NCI-H2196 (cell line): Measurements from ENCODE around the gene NAT10.
A peak's percentile ranks its signal among the peaks of the same experiment; 100 is the strongest.
"Not testable (repeated sequence)": the region's sequence is repeated elsewhere in the genome, so short reads cannot be mapped to it uniquely, and the experiment has no call there.

Experiments used
- DNase-seq: peaks from one replicate; lab custom pipeline; 2025; ENCODE audit not compliant: unreplicated experiment; lab: John Stamatoyannopoulos, UW

Gene NAT10

GRCh38 chr11:34166806-34167740, 61.6 kb downstream of the NAT10 start:
- DNase-seq, result no peak

DNA sequence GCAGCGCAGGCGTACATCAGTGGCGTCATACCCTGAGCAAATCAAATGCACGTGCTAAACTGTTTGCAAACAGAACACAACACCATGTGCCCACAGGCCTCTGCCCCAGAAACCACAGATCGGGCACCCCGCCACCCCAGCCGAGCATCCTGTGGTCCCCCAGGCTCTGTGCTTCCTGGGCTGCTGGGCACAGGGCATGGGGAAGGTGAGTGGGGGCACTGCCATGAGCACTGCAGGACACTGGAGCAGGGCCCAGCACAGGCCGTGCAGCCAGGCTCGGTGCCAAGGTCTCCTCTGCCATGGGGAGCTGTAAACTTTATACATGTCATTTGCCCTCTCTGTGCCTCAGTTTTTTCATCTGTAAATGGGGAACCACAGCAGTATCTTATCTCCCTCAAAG, 62.5 kb downstream of the NAT10 start:
- no peak for DNase-seq

- no peak for DNase-seq
These were observed 63.4 kb downstream of the NAT10 start for GRCh38 chr11:34168642-34169420.

DNA sequence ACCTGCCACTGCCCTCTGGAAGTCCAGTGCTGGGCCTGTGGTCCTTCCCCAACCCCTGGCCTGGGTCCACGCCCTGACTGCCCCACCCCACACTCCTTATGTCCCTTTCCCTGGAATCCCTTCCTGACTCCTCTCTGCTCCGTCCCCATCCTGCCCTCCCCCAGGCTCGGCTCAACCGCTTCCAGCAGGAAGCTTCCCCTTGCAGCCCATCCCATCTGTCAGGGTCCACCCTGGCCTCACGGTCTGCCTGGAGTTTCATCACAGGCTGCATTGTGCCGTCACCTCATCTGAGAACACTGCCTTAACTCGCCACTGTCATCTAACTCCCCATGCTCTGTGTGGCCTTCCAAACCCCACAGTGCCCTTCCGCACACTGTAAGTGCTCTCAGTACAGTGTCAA, 64.3 kb downstream of the NAT10 start:
- DNase-seq, result no peak

DNA sequence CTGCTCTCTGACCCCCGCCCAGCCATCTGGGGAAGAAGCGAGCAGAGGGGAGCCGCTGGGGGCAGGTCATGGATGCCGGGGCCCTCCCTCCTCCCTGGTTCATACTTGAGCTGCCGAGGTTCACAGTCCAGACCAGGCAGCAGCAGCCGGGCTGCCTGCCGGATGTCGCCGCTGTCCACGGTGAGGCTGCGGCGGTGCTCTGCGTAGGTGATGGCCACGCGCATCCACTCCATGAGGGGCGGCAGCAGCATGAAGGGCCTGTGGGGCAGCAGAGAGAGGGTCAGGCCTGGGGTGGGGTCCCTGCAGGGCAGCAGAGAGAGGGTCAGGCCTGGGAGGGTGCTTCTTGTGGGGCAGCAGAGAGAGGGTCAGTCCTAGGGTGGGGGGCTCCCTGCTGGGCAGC, 67.6 kb downstream of the NAT10 start:
- DNase-seq, result no peak

DNA sequence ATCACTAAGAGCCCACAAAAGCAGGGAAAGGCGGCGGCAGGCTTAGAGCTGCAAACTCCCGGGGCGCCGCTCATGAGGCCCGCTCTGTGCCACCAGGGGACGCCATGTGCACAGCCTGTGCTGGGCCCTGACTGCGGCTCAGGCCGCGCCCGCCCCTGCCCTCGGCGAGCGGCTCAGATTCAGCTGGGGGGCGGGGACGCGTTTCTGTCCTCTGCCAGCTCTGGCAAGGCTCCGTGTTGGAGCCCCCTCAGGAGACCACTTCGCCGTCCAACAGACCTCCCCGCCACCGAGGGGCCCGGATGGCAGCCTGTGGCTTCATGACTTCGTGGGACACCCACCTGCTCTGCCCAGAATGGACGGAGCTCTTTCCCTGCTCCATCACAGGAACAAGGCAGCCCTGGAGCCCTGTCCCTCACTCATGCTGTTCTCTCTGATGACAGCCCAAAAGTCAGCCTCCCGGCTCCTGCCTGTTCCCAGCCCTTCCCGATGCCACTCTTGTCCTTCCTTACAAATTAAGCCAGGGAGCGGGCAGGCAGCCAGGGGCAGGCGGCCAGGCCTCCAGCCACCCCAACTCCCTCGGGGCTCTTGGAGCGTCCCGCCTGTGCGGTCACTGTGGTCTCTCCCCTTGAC, 69.1 kb downstream of the NAT10 start:
- peak; percentile 80 for DNase-seq

GRCh38 chr11:34175284-34176019, 70.0 kb downstream of the NAT10 start:
- DNase-seq, result no peak

DNA sequence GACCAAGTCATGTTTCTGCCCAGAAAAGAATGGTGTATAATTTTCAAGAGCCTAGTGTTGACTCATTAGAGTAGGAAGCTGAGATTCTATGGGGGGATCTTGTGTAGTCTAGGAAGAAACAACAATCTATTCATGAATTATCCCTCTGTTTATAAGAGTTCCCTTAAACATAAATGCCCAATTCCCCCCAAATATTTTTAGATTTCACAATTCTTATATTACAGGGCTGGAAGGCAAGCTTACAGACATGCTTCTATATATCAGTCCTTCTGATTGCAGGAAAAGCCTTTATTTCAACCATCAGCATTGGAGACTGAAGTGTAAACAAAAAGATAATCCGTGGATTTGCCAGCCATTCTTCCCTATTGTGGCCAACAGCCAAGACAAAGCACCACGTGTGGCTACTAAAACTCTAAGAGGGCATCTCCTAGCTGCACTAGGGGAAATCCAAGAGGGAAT, 71.4 kb downstream of the NAT10 start:
- DNase-seq, result peak; percentile 47

DNA sequence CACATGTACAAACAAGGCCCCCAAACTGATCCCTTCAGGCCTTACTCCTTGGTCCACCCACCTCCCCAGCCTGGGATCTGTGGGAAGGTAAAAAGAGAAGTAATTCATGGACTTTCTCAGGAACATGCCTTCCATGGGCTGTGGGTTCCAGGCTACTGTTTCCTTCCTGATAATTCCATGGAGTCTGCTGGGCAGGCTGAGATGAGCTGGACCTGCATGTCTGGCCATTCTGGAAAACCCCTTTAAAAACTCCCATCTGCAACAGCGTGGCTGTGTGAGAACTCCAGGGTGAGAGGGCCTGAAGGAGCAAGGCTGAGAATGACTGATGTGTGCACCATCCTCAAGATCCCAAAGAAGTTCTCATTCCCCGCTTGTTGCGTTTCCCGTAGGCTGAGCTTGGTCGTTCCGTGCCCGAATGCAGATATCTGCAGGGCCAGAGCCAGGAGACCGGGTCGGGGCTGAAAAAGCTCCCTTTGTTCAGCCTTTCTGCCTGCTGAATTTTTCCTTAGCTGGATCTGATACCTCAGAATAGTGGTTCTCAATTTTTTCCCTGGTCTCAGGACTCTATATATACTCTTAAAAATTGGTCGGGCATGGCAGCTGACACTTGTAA, 72.9 kb downstream of the NAT10 start:
- no peak for DNase-seq

GRCh38 chr11:34179026-34179675, 73.7 kb downstream of the NAT10 start:
- DNase-seq, result no peak

GRCh38 chr11:34180040-34180813, 74.8 kb downstream of the NAT10 start:
- no peak for DNase-seq

DNA sequence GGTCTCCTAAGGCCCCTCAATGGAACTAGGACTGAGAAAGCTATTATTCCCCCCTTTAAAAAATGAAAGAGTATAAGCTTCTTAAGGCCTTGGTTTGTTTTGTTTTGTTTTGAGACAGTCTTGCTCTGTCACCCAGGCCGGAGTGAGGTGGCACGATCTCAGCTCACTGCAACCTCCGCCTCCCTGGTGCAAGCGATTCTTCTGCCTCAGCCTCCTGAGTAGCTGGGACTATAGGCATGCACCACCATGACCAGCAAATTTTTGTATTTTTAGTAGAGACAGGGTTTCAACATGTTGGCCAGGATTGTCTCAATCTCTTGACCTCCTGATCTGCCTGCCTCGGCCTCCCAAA, 75.4 kb downstream of the NAT10 start:
- DNase-seq, result not testable (repeated sequence)

- no peak for DNase-seq
These were observed 75.8 kb downstream of the NAT10 start for GRCh38 chr11:34181251-34181650.

DNA sequence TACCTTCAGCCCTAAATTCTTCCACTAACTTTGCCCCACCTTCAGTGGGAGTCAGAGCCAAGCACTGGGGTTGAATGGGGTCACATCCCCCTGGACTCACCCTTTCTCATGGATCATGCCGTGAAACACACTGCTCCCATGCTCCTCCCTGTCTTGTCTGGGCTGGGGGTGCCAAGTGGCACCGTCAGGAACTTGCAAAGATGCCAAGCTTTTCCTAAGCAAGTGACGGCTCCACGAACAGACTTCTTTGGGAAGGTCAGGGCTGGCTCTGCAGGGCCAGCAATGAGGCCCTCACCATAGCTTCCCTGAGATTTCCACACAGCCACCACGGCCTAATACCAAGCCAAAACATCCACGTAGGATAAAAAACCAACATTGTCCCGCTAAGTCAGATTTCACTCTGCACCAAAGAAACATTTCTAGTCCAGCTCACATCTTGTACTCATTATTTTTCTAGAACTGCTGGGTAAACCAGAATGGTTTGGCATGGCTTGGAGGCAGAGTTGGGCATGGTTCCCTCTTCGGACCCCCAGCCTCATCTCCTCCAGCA, 76.5 kb downstream of the NAT10 start:
- no peak for DNase-seq

GRCh38 chr11:34182425-34182824, 77.0 kb downstream of the NAT10 start:
- no peak for DNase-seq

DNA sequence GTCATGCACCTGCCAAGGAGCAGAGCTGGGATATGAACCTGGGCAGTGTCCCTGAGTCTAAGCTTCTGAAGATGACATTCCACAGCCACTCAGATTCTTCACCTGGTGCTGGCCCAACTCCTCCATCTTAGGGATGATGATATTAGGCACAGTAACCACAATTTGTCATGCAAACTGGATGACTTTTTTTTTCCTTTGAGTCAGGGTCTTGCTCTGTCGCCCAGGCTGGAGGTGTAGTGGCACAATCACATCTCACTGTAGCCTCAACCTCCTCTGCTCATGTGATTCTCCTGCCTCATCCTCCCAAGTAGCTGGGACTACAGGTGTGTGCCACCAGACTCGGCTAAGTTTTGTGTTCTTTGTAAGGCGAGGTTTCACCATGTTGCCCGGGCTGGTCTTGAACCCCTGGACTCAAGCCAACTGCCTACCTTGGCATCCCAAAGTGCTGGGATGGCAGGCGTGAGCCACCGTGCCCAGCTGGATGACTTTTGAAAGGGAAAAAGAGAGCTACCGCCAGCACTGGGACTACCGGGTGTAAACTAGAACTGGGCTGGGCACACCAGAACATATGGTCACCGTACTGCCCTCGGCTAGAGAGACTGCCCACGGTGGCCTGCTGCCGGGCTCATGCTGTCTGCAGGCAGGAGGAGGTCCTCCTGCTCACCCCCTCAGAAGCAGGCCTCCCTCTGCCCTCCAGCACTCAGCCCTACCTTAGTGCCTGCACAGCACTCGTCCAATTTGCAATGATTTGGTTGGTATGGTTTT, 77.7 kb downstream of the NAT10 start:
- DNase-seq, result no peak

DNA sequence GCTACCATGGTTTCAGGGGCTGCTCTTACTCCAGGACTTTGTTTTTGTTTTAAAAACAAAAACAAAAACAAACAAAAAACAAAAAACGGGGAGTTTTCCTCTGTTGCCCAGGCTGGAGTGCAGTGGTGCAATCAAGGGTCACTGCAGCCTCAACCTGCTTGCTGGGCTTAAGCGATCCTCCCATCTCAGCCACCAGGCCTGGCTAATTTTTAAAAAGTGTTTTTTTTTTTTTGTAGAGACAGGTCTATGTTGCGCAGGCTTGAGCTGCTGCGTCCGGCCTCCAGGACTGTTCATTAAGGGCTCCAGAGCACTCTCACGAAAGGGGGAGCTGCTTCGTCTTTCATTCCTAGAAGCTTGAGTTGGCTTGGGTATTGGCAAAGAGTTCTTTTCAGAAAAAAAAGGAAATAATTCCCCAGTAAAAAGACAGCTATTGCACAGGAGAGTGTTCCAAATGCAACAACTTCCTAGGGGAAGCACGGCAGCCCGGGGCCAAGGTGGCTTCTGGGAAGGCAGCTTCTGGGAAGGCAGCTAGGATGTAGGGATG, 78.5 kb downstream of the NAT10 start:
- no peak for DNase-seq

DNA sequence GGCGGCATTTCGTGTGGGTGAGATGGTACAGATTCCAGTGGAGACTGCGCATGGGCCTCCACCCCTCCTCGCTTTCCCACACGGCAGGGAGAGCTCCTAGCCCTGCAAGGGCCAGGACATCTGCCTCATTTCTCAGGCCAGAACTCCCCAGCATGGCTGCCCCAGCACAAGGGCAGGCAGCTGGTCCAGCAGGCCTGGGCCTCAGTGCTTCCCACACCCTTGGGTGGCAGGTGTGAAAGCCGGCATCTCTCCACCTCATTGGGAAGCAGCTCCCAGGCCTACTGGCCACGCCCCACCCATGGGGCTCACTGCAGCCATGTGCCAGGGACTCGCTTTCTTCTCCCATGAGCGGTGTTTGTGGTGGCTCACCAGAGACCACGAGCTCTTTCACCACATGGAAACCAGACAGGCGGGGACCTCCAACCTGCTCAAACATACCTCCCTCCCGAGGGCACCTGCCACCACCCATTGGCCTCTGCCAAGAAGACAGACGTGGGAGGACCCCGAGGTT, 79.1 kb downstream of the NAT10 start:
- DNase-seq, result no peak
